SKM-1 treated with dmso at 0.1 percent for 144 hours (cell line): Measurements from ENCODE around the gene CXCR4.

Experiments used
- DNase-seq: peaks from one replicate; lab custom pipeline; 2025; ENCODE audit not compliant: unreplicated experiment; lab: John Stamatoyannopoulos, UW

Gene CXCR4

GRCh38 chr2:136117909-136118818 is at the start of gene CXCR4:
Gene CXCR4, minus strand, starts transcription at chr2:136118149. Its CDS starts 89 bp downstream, at chr2:136118060.
- peak; percentile 41 for DNase-seq

- DNase-seq, result no peak
Measured at GRCh38 chr2:136164280-136164776, 46.4 kb upstream of the CXCR4 start.

- no peak for DNase-seq
Measured at GRCh38 chr2:136162438-136162837, 44.5 kb upstream of the CXCR4 start.

- no peak for DNase-seq
Measured at GRCh38 chr2:136156411-136156810, 38.5 kb upstream of the CXCR4 start.

GRCh38 chr2:136154384-136154783 is 36.4 kb upstream of the CXCR4 start:
- DNase-seq, result no peak

DNA sequence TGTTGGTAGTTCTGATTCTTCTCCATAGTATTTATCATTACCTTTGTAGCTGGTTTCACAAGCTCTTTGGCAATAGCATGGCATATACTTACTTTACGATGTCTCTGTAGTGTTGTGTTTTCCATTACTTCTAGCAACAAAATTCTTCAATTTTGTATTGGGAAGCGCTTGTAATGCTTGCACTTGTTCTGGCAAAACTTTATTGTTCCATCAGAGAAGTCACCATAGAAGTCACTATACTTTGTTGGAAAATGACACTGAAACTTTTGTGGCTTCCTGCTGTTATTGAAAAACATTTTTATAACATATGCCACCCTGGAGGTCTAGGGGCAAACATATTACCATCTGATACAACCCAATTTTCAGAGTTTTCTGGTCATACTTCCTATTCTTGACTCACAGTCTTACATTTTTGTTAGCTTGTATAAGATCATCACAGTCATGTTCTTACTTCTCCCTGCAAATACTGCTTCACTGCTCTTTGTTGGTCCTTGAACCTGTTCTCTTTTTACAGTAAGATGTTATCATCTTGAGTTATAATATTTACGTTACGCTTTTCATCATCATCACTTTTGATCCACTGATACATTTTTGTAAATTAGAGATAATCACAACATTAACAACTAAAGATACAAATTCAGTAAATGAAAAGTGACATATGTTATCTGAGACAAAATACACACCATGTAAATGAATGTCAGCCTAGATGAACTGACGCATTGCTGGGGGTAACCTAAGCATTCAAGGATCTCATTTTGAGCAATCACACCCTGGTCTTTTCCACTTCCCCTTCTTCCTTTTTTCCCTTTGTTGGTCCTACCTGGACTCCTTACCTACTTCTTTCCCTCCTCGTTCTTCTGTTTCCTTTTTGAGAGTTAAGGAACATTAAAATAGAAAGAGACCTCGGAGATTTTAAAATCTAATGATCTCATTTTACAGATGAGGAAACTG is 33.3 kb upstream of the CXCR4 start:
- no peak for DNase-seq

DNA sequence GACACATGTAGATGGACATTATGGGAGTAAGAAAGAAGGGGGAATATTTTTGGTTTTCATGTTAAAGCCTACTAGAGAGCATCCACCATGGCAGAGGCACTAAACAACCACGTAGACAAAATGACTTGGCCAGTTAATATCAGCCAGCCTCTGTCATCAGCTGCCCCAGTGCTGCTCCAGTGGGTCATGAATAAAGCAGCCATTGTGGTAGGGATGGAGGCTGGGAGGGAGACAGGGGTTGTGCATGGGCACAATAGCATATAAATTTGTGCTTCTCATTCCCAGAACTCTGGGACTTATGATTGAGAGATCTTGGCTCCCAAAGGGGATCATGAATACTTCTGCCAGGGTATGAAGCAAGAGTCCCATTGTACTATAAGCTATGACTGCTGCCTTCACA is 31.1 kb upstream of the CXCR4 start:
- DNase-seq, result no peak

DNA sequence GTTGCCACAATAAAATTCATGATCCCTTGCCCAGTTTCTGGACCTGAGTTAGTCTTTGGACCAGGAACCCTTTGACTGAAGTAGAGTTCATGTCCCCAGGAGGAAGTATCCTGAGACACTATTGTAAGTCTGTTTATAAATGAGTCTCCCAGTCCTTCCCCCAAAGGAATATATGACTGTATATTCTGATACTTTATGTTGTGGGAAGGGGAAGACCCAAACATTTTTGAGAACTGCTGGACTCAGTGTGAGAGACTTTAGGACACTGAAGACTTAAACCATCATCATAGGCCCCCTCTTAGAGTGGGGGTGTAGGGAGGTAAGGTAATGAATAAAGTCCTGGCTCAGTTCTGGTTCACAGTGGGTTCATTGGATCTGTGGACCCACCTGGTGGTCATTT is 28.6 kb upstream of the CXCR4 start:
- no peak for DNase-seq

- no peak for DNase-seq
Measured at GRCh38 chr2:136143603-136144451, 25.9 kb upstream of the CXCR4 start.

- DNase-seq, result no peak
Measured at GRCh38 chr2:136141510-136142149, 23.7 kb upstream of the CXCR4 start.

GRCh38 chr2:136139631-136140030 is 21.7 kb upstream of the CXCR4 start:
- DNase-seq, result no peak

- no peak for DNase-seq
Measured at GRCh38 chr2:136137982-136138381, 20.0 kb upstream of the CXCR4 start.

DNA sequence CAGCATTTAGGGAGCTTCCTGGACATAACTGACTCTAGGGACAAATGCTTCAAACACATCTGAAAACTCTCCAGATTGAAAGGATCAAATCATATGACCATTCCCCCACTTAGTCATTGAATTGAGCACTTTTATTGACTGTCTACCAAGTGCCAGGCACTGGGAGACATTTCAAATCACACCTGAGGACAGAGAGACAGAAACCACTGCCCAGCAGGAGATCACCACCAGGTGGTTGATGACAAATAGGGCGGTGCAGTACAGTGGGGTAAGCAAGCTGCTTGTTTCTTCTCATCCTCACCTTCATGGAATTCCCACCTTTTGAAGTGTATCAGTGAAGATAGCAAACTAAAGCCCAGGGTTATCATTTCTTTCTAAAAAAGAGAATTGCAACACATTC is 19.0 kb upstream of the CXCR4 start:
- DNase-seq, result no peak

GRCh38 chr2:136135921-136136906 is 18.3 kb upstream of the CXCR4 start:
- DNase-seq, result peak; percentile 94

- no peak for DNase-seq
Measured at GRCh38 chr2:136135462-136135861, 17.5 kb upstream of the CXCR4 start.

DNA sequence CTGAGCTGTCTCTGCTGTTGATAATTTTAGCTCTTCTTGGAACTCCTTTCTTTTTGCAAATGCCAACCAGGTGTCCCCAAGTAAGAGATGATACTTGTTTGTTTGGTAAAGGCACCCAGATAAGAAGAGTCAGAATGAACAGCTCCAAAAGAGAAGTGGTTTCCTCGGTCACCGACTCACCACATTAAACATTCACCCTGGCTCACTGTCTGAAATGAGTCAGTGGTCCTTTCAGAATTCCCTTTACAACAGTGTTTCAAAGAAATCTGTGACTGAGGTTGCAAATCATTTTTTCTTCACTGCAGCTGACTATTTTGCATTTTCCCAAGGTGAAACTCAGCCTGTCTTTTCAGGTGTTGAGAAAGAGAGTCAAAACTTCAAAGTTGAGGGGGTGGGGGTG is 16.2 kb upstream of the CXCR4 start:
- no peak for DNase-seq

GRCh38 chr2:136133586-136133985 is 15.6 kb upstream of the CXCR4 start:
- DNase-seq, result no peak

DNA sequence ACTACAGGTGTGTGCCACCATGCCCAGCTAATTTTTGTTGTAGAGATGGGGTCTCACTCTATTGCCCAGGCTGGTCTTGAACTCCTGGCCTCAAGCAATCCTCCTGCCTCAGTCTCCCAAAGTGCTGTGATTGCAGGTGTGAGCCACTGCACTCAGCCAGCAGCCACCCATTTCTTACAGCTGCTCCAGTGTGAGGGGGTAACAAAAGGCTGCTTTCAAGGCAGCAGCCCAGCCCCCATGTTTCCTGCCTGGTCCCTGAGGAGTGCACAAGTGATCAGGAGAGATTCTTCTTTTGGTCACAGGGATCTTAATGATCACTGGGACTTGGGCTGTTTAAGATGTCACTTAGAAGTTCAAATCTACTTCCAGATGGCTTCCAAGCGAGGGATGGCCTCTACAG is 15.2 kb upstream of the CXCR4 start:
- DNase-seq, result no peak

DNA sequence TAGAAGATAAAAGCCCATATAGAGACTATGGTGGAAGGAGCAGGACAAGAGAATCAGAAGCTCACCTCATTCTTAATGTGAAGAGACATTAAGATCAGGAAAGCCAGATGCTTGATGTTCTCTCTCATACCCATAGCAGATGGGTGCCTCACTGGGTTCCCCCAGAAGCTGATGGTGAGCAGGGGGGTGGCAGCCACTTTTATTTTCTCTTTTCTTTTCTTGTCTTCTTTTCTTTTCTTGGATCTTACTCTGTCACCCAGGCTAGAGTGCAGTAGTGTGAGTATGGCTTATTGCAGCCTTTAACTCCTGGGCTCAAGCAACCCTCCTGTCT is 14.8 kb upstream of the CXCR4 start:
- DNase-seq, result no peak
